EL (cell line): Measurements from ENCODE around the gene CDKN1A.
A peak's percentile ranks its signal among the peaks of the same experiment; 100 is the strongest.

Experiments used
- DNase-seq: peaks from one replicate; pipeline ENCODE4 v3.0.0-alpha.2; 2016

Gene CDKN1A

DNA sequence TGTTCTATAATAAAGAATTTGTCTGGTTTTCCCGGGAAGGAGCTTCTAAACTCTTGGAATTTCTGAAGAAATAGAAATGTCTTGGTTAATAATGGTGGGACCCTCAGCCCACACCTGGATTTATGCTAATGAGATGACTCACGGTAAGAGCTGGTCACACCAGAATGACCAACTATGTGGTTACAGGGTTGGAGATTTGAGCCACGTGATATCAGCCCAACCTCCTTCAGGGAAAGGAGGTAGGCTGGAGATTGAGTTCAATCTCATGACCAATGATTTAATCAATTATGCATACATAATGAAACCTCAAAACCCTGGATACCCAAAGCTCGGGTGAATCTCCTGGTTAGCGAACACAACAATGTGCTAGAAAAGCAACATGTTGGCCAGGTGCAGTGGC is 22.1 kb upstream of the CDKN1A start:
- DNase-seq, result no peak

DNA sequence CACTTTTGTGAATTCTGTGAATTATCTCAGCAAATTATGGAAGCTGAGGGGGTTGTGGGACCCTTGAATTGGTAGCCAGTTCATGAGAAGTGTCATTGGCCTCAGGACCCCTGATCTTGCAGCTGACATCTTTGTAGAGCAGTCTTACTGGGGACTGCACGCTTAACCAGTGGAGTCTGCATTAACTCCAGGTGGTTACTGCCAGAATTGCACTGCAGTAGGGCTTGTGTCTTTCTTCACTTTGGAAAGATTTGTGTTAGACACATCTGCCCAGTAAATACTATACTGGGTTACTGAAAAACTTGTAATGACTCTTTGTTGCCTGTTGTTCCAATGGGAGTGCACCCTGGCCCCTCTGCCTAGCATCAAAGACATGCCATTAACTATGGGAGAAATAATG is 21.2 kb upstream of the CDKN1A start:
- no peak for DNase-seq

DNA sequence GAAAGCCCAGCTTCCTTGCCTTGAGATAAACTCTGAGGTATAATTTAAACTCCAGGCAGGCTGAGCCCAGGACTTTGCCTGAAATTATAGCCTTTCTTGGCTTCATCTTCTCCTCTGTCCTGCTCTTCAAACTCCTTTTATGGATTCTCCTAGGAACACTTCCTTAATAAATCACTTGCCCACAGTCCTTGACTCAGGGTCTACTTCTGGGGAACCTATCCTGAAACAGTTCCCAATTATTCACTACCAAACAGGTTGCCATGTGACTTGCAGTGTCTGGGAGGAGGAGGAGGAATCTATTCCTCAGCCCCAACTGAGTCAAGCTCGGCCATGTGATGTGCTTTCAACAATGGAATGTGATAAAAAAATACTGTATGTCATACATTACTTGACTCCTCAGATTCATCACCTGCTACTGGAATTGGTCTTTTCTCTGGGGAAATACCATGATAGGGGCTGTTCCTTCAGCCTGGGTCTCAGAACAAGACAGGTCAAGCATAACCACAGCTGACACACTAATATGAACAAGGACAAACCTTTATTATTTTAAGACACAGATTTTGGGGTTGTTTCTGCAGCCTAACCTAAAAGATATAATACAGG is 20.5 kb upstream of the CDKN1A start:
- peak; percentile 77 for DNase-seq

DNA sequence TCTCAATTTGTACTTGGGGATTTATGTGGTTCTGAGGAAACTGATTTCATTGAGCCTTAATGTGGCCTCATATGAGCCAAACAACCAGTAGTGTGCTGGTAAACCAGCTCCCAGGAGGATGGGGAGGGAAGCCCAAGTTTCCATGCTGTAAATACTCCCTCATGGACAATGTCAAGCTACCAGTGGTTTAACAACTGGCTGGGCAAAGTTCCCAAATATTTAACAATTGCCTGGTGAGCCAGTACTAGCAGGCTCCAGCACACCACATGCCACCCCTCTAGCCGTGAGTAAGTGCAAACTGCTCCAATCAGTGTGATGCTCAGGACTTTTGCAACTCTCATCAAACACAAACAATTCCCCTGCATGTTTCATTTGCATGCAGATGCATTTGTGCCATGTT is 19.2 kb upstream of the CDKN1A start:
- peak; percentile 57 for DNase-seq

GRCh38 chr6:36660771-36661471 is 17.6 kb upstream of the CDKN1A start:
- DNase-seq, result no peak

DNA sequence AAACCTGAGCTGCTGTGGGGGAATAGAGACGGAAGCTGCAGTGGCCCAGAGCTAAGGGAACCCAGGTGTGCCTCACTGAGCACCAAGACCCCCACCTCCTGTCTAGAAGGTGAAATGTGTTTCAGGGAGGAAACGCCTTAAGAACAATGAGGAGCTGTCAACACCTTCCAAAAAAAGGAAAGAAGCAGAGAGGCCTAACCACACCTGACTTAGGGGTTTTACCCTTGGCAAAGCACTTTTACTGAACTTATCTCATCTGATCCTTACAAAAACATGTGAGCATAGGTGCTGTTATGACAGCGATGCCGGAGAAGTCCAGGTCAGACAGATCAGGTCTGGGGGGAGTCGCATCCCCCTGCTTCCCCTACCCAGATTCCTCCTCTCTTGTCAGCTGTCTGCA is 16.1 kb upstream of the CDKN1A start:
- DNase-seq, result no peak

- DNase-seq, result no peak
These were observed 15.7 kb upstream of the CDKN1A start for GRCh38 chr6:36662827-36663256.

DNA sequence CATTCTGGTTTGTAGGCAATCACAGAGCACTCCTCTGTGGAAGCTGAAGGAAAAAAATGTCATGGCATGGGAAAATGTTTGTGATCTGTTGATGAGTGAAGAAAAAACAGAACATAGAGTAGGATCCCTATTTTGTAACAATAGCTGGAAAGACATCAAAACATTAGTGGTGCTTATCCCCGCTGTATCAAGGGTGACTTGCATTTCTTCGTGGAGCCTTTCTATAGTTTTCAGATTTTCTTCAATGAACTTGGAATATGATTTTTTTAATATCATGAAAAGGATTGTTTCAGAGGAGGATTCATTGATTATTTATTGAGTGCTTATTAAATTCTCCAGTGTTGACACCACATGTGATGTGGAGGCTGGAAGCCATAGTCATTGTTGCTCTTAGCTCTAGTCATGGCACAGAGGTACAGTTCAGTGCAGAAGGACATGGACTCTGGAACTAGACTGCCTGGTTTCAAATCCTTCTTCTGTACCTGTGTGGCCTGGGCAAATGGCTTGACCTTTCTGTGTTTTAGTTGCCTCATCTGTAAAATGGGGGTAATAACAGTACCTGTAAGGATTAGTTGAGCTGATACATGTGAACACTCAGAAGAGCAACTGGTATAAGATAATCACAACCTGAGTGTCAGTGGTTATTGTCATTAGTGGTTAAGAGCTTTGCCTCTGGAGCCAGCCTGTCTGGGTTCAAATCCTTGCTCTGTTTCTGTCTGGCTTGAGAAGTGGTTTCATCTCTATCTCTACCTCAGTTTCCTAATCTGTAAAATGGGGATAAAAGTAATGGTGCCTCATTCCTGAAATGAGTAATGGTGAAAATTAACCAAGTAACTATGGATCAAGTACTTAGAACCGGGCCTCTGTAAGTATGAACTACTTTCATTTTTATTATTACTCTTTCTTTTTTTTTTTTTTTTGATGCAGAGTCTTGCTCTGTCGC is 14.7 kb upstream of the CDKN1A start:
- no peak for DNase-seq

DNA sequence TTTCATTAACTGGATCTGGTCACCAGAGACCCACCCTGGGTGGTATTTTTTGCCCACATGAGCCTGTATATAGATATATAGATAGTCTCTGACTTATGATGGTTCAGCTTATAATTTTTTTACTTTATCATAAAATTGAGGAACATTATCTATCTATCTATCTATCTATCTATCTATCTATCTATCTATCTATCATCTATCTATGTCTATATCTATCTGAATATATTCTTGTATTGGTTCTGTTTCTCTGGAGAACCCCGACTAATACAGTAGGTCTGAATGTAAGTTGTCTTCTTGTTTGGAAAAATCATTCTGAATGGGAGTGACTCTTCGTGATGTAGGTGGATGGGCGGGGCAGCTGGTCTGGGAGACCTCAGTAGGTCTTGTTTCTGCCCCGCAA is 13.3 kb upstream of the CDKN1A start:
- no peak for DNase-seq

GRCh38 chr6:36666287-36666686 is 12.2 kb upstream of the CDKN1A start:
- no peak for DNase-seq

DNA sequence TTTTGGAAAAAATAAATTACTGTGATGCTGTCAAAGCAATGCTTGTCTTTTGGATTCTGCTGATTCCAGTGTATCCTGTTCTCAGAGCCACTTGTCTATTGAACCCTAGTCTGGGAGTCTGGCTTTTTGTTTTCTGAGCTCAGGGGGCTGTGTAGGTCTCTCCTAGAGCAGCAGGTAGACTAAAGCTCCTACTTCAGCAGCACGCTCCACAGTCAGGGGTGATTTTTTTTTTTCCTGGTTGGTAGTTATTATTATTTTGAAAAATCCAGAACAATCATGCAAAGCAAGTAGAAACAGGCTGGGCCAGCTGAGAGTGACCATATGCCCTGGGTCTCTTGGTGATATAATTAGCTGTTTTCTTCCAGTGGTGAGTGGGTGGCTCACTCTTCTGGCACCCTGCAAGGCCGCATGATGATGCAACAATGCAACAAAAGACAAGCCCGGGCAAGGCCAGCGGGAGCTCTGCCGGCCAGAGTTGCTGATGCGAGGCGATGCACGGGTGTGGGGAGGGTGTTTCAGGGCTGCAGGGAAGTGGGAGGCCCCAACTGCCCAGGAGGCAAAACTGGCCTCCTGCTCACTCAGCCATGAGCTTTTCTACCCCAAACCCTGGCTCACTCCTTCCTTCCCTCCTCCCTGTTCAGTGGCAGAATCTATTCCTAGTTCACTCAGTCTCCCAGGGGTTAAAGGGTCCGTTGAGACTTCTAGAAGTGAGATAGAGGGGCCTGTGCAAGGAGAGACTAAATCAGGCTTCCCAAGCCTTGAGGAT is 11.5 kb upstream of the CDKN1A start:
- DNase-seq, result peak; percentile 95

DNA sequence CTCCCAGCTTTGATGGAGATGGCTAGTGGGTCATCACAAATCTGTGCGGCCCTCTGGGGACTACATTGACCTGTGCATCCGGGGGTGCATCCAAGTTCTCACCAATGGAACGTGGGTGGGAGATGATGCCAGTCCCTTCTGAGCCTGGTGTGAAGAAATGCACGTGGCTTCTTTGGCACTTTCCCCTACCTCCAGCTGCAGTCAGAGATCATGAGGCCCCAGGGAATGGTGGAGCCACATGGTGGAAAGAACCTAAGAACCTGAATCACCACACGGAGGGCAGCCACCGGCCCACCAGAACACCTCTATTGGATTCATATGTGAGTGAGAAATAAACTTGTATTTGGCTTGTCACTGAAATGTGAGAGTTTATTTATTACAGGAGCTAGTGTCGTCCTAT is 9.9 kb upstream of the CDKN1A start:
- DNase-seq, result no peak

DNA sequence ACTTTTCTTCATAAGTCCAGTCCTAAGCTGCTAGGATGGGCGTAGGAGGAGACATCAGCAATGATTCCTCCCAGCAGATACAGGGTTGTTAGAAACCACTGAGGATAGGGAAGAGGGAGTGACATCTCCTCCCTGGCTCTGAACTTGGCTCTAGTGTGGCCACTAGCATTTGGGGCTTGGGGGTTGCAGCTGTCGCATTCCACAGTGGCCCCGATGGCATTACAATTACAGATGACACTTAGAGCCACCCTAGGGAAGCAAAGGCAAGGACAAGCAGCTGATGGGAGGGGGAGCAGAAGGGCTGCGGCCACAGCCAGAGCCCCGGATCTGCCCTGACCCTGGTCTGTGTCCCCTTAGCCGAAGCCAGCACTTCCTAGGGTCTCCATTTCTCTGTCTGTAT is 9.5 kb upstream of the CDKN1A start:
- DNase-seq, result no peak

GRCh38 chr6:36670271-36670670 is 8.2 kb upstream of the CDKN1A start:
- DNase-seq, result no peak

- peak; percentile 58 for DNase-seq
These were observed 6.7 kb upstream of the CDKN1A start for GRCh38 chr6:36671687-36672375.

DNA sequence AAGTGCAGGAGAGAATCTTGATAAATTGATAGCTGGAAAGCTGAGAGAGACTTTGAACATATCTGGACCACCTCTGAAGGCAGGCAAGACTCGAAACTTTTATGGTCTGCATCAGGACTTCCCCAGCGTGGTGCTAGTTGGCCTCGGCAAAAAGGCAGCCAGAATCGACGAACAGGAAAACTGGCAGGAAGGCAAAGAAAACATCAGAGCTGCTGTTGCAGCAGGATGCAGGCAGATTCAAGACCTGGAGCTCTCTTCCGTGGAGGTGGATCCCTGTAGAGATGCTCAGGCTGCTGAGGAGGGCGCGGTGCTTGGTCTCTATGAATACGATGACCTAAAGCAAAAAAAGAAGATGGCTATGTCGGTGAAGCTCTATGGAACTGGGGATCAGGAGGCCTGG is 4.6 kb upstream of the CDKN1A start:
- no peak for DNase-seq

- no peak for DNase-seq
These were observed 3.6 kb upstream of the CDKN1A start for GRCh38 chr6:36674942-36675341.

DNA sequence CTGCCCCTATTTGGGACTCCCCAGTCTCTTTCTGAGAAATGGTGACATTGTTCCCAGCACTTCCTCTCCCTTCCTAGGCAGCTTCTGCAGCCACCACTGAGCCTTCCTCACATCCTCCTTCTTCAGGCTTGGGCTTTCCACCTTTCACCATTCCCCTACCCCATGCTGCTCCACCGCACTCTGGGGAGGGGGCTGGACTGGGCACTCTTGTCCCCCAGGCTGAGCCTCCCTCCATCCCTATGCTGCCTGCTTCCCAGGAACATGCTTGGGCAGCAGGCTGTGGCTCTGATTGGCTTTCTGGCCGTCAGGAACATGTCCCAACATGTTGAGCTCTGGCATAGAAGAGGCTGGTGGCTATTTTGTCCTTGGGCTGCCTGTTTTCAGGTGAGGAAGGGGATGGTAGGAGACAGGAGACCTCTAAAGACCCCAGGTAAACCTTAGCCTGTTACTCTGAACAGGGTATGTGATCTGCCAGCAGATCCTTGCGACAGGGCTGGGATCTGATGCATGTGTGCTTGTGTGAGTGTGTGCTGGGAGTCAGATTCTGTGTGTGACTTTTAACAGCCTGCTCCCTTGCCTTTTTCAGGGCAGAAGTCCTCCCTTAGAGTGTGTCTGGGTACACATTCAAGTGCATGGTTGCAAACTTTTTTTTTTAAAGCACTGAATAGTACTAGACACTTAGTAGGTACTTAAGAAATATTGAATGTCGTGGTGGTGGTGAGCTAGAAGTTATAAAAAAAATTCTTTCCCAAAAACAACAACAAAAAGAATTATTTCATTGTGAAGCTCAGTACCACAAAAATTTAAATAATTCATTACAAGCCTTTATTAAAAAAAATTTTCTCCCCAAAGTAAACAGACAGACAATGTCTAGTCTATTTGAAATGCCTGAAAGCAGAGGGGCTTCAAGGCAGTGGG is 2.1 kb upstream of the CDKN1A start:
- peak; percentile 33 for DNase-seq

- DNase-seq, result peak; percentile 20
These were observed 1.3 kb upstream of the CDKN1A start for GRCh38 chr6:36677059-36677749.

GRCh38 chr6:36677753-36678487 is 594 bp upstream of the CDKN1A start:
- no peak for DNase-seq
